ENCODE measurements around the gene UBAC2.
A peak's percentile ranks its signal among the peaks of the same experiment; 100 is the strongest.

The UBAC2 gene

GRCh38 chr13:99199541-99200431, 868 bp upstream of the UBAC2 start:
- H4K20me1 ChIP-seq (ENCODE audit: insufficient read depth, low read length) = peaks cover 3% of the 10 kb centered on the region; the same call in 1 of the 2 replicates
- H3K4me3 ChIP-seq (ENCODE audit: low read depth, low read length, poor library complexity, severe bottlenecking) = peak overlapping the region; percentile 85
- H3K36me3 ChIP-seq (ENCODE audit: insufficient read depth, low read length) = no peaks in the 10 kb centered on the region
- H3K4me2 ChIP-seq (ENCODE audit: low read length) = peak overlapping the region; percentile 88
- no peak overlapping the region for H2AFZ ChIP-seq (ENCODE audit: low read length)
- H3K9ac ChIP-seq (ENCODE audit: low read length) = peak overlapping the region; percentile 92
- H3K79me2 ChIP-seq (ENCODE audit: insufficient read depth, low read length) = no peaks in the 10 kb centered on the region
- peak overlapping the region; percentile 56 for H3K27ac ChIP-seq (ENCODE audit: low read depth, low read length, poor library complexity, severe bottlenecking)
- no peaks in the 10 kb centered on the region for H3F3A ChIP-seq (ENCODE audit: insufficient read depth, low read length)
- no peaks in the 10 kb centered on the region for H3K9me2 ChIP-seq (ENCODE audit: low read depth, low read length)
- peaks cover 7% of the 10 kb centered on the region; the same call in 1 of the 2 replicates for H3K27me3 ChIP-seq (ENCODE audit: insufficient read depth, low read length)
- H3K9me3 ChIP-seq (ENCODE audit: low read length) = no peaks in the 10 kb centered on the region
- H3K4me1 ChIP-seq (ENCODE audit: insufficient read depth, low read length, severe bottlenecking) = peaks cover 42% of the 10 kb centered on the region
- no peak for TF ChIP-seq CTCF (IDR thresholded peaks at IDR 0.05; ENCODE audit: low read length)
- TF ChIP-seq EZH2 (IDR thresholded peaks at IDR 0.05; ENCODE audit: borderline replicate concordance, low read length) = no peak

GRCh38 chr13:99203601-99204579, 3.2 kb downstream of the UBAC2 start:
- H3K4me2 ChIP-seq (ENCODE audit: low read length) = peak overlapping the region; percentile 54
- no peak overlapping the region for H3K27ac ChIP-seq (ENCODE audit: low read depth, low read length, poor library complexity, severe bottlenecking)
- H3K4me3 ChIP-seq (ENCODE audit: low read depth, low read length, poor library complexity, severe bottlenecking) = peak overlapping the region; percentile 26
- H3K9me3 ChIP-seq (ENCODE audit: low read length) = no peaks in the 10 kb centered on the region
- TF ChIP-seq EZH2 (IDR thresholded peaks at IDR 0.05; ENCODE audit: borderline replicate concordance, low read length) = no peak
- no peak for TF ChIP-seq CTCF (IDR thresholded peaks at IDR 0.05; ENCODE audit: low read length)
- no peak overlapping the region for H3K9ac ChIP-seq (ENCODE audit: low read length)
- no peak overlapping the region for H2AFZ ChIP-seq (ENCODE audit: low read length)
- no peaks in the 10 kb centered on the region for H3F3A ChIP-seq (ENCODE audit: insufficient read depth, low read length)
- no peaks in the 10 kb centered on the region for H3K79me2 ChIP-seq (ENCODE audit: insufficient read depth, low read length)
- H3K27me3 ChIP-seq (ENCODE audit: insufficient read depth, low read length) = peaks cover 13% of the 10 kb centered on the region
- peaks cover 23% of the 10 kb centered on the region for H3K36me3 ChIP-seq (ENCODE audit: insufficient read depth, low read length)
- no peaks in the 10 kb centered on the region for H3K9me2 ChIP-seq (ENCODE audit: low read depth, low read length)
- H3K4me1 ChIP-seq (ENCODE audit: insufficient read depth, low read length, severe bottlenecking) = peaks cover 49% of the 10 kb centered on the region
- peaks cover 3% of the 10 kb centered on the region; the same call in 1 of the 2 replicates for H4K20me1 ChIP-seq (ENCODE audit: insufficient read depth, low read length)

GRCh38 chr13:99205621-99206220, 5.1 kb downstream of the UBAC2 start:
- Histone ChIP-seq H3K4me1 (ENCODE audit: insufficient read depth, low read length, severe bottlenecking) (peaks cover 40% of the 10 kb centered on the region), H3K4me2 (ENCODE audit: low read length) (no peak overlapping the region), H2AFZ (ENCODE audit: low read length) (no peak overlapping the region), H3K9me2 (ENCODE audit: low read depth, low read length) (no peaks in the 10 kb centered on the region), H3K36me3 (ENCODE audit: insufficient read depth, low read length) (peaks cover 23% of the 10 kb centered on the region), H3K27me3 (ENCODE audit: insufficient read depth, low read length) (peaks cover 13% of the 10 kb centered on the region), H3K9ac (ENCODE audit: low read length) (no peak overlapping the region), H3K79me2 (ENCODE audit: insufficient read depth, low read length) (no peaks in the 10 kb centered on the region), H3K4me3 (ENCODE audit: low read depth, low read length, poor library complexity, severe bottlenecking) (no peak overlapping the region), H3F3A (ENCODE audit: insufficient read depth, low read length) (no peaks in the 10 kb centered on the region), H4K20me1 (ENCODE audit: insufficient read depth, low read length) (peaks cover 3% of the 10 kb centered on the region; the same call in 1 of the 2 replicates), H3K9me3 (ENCODE audit: low read length) (no peaks in the 10 kb centered on the region), H3K27ac (ENCODE audit: low read depth, low read length, poor library complexity, severe bottlenecking) (no peak overlapping the region)
- no peak for TF ChIP-seq EZH2 (IDR thresholded peaks at IDR 0.05; ENCODE audit: borderline replicate concordance, low read length)
- no peak for TF ChIP-seq CTCF (IDR thresholded peaks at IDR 0.05; ENCODE audit: low read length)

Measured in OCI-LY1 (cell line).